OCI-LY1 (cell line): ENCODE data around the gene ZNF148.

ENCODE experiments used
- EZH2 ChIP-seq: fragments of 200-600 bp; sonication (generic), shearing (Covaris generic); IDR thresholded peaks from 2 replicates; pipeline ENCODE4 v1.8.0; 2017; ENCODE audit warnings: borderline replicate concordance, mixed run types, mild to moderate bottlenecking, antibody characterized with exemption, low read length, moderate library complexity, mixed read lengths
- TF ChIP-seq, protein P1 (sequence below): fragments of 200-600 bp; sonication (generic), shearing (Covaris generic); IDR thresholded peaks from 2 replicates; pipeline ENCODE4 v1.5.1; 2017; ENCODE audit warnings: mild to moderate bottlenecking, antibody characterized with exemption, low read length, moderate library complexity, mixed read lengths

DNA sequence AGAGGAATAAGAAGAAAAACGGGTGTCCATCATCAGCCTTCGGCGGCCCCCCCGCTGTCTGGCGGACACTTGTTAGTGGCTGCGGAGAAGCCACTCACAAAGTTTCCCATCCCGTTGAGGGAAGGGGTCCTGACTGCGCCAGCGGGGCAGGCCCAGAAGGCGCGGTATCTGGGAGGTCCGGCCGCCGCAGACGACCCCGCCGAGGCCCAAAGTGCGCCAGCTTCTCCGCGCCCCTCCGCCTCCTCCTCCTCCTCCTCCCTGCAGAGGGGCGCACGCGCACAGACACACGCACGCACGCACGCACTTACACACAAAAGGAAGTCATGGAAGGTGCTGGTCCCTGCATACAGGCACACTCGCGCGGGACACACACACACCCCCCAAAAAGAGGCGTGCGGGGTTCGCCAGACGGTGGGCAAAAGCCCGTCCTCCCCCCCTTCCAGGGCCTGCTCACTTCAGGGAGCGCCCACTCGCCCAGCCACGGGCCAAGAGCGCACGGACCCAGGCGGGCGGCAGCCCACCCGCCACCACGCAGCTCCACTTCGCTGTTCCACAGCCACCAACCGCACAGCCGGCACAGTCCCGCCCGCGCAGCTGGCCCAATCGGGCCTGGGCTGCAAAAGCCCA is 18.0 kb downstream of the ZNF148 start:
- TF ChIP-seq, protein P1, sequence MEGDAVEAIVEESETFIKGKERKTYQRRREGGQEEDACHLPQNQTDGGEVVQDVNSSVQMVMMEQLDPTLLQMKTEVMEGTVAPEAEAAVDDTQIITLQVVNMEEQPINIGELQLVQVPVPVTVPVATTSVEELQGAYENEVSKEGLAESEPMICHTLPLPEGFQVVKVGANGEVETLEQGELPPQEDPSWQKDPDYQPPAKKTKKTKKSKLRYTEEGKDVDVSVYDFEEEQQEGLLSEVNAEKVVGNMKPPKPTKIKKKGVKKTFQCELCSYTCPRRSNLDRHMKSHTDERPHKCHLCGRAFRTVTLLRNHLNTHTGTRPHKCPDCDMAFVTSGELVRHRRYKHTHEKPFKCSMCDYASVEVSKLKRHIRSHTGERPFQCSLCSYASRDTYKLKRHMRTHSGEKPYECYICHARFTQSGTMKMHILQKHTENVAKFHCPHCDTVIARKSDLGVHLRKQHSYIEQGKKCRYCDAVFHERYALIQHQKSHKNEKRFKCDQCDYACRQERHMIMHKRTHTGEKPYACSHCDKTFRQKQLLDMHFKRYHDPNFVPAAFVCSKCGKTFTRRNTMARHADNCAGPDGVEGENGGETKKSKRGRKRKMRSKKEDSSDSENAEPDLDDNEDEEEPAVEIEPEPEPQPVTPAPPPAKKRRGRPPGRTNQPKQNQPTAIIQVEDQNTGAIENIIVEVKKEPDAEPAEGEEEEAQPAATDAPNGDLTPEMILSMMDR: no peak
- TF ChIP-seq EZH2: no peak
